Globus pallidus (tissue), 1 donor: Measurements from ENCODE around the gene STRIP1.
"Not testable (repeated sequence)": the region's sequence is repeated elsewhere in the genome, so short reads cannot be mapped to it uniquely, and the experiment has no call there.

Source experiments
- DNase-seq: peaks from one replicate; pipeline ENCODE4 v3.0.0-alpha.2; 2015; ENCODE audit warnings: low spot score

The STRIP1 gene

GRCh38 chr1:110007046-110007830, 27.2 kb upstream of the STRIP1 start:
- no peak for DNase-seq

GRCh38 chr1:110008971-110009565, 25.4 kb upstream of the STRIP1 start:
- no peak for DNase-seq

- DNase-seq = peak; percentile 65
Measured at GRCh38 chr1:110011527-110012041, 22.8 kb upstream of the STRIP1 start.

DNA sequence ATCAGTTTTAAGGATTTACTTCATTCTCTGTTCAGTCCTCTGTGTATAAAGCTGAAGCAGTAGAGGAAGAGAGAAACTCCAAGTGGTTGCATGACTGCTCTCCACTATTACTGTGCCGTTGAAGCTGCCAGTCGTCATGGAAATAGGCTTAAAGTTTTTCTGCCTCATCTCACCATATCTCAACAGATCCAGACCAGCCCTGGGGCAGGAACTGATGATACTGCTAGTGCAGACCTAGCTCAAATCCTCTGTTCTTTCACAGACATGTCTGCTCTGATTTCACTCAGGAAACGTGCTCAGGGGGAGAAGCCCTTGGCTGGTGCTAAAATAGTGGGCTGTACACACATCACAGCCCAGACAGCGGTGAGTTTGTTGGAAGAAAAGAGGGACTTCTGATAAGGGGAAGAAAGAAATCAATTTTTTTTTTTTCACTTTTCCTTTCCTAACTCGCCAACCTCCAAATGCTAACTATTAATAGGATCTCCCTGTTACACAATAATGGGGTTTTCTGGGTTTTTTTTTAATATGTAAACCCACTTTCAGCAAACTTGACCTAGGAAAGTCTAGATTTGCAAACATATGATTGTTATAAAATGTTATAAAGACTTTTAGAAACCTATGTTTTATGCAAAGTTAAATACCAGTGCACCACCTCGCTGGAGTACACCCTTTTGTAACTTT, 22.2 kb upstream of the STRIP1 start:
- DNase-seq = no peak

- DNase-seq = no peak
Measured at GRCh38 chr1:110017792-110018191, 16.6 kb upstream of the STRIP1 start.

- DNase-seq = no peak
Measured at GRCh38 chr1:110018396-110018795, 16.0 kb upstream of the STRIP1 start.

- DNase-seq = no peak
Measured at GRCh38 chr1:110019770-110020169, 14.7 kb upstream of the STRIP1 start.

- DNase-seq = no peak
Measured at GRCh38 chr1:110021285-110021684, 13.1 kb upstream of the STRIP1 start.

DNA sequence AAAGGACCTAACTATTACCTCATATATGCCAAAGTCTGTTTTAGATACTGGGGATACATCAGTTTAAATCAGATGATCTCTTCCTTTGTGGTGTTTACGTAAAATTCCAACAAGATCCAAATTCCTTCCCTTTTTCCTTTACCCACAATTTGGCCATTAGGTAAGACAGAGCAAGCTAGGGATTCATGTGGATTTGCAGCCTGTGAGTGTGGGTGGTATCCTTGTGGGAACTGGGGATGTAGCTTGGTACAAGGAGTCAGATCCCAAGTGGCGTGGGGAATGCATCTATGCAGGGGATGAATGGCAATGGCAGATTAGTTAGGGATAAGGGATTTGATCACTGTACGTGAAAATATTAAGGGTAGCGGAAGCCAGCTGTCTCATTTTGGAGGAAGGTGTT, 9.8 kb upstream of the STRIP1 start:
- DNase-seq = no peak

- DNase-seq = not testable (repeated sequence)
Measured at GRCh38 chr1:110030687-110031086, 3.7 kb upstream of the STRIP1 start.

- no peak for DNase-seq
Measured at GRCh38 chr1:110032327-110032726, 2.1 kb upstream of the STRIP1 start.

DNA sequence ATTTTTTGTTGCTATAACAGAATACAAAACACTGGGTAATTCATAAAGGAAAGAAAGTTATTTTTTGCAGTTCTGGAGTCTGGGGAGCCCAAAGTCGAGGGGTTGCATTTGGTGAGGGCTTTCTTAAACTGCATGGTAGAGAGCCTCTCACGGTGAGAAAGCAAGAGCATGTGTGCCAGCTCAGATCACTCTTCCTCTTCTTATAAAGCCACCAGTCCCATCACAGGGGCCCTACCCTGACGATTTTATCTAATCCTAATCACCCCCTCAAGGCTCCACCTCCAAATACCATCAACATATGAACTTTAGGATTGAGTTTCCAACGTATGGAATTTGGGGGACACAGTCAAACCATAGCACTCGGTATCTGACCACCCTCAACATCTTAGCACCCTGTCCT, 1.0 kb upstream of the STRIP1 start:
- DNase-seq = no peak

DNA sequence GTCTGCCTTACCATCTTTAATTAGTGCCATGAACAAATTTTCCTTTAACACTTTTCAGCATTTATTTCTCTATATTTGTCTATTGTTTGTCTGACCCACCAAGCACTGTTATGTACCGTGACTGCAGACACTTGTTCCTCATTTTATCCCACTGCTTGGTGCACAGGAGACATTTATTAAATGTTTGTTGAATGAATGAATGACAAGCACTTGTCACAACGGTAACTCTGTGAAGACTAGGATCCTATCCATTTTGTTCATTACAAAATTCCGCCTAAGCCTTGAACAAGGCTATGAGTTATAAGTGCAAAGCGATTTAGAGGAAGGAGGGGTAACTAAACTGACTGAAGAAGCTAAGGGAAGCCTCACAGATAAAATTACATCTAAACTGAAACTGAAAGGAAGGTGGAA, 379 bp upstream of the STRIP1 start:
- no peak for DNase-seq

DNA sequence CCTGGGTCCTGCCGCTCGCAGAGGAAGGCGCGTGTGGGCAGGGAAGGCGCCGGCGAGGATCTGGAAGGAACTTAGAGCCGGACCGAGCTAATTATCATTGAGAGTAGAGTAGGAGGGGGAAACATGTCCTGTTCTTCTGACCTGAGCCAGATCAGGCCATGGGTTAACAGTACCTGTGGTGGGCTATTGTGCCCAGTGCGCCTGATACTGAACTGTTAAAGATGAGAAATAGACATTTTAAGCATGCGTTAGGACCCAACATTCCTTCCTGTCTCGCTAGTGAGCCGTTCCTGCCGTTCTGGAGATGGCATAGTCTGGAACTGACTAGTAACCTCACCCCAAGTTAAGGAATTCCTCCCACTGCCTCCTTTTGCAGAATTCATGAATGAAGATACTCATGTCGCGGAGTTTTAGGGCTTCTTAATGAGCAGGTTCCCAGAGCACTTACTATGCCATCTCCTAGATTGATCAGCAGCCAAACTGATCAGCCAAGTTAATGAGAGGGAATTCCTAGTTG, 870 bp downstream of the STRIP1 start:
- no peak for DNase-seq

DNA sequence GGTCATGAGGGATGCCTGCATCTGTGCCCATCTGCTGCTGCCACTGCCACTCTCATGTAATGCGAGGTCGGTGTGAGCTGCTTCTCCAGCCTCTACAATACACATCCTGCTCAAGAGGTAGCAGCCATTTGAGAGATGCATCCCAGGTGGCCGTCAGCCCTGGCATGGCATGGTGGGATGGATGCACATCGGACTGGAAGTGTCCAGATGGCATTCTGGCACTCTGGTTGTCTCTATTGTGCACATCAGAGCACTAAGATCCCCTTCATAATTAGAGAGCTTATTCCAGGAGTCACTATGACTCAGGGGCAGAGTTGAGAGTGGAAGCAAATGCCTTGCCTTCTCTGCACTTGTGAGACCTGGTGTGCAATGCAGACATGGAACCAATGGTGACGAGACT, 3.8 kb downstream of the STRIP1 start:
- DNase-seq = no peak

DNA sequence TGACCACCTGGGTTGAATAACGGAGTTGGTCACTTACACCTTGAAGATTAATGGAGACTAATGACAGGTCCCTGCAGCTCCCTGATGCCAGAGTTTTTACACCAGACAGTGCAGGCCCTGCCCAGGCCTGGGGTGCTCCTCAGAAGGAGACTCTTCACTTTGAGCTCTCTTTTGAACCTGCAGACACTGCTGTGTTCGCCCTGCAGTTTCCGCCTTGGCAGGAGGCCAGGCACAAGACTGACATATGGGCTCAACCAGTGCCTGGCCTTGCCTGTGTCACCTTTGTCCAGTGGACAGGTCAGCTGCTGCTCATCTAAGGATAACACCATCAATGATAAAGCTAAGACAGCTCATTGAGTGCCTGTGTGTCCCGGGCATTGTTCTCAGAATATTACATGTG, 5.2 kb downstream of the STRIP1 start:
- no peak for DNase-seq

GRCh38 chr1:110040548-110040947, 6.1 kb downstream of the STRIP1 start:
- no peak for DNase-seq

GRCh38 chr1:110043016-110043415, 8.6 kb downstream of the STRIP1 start:
- DNase-seq = no peak

DNA sequence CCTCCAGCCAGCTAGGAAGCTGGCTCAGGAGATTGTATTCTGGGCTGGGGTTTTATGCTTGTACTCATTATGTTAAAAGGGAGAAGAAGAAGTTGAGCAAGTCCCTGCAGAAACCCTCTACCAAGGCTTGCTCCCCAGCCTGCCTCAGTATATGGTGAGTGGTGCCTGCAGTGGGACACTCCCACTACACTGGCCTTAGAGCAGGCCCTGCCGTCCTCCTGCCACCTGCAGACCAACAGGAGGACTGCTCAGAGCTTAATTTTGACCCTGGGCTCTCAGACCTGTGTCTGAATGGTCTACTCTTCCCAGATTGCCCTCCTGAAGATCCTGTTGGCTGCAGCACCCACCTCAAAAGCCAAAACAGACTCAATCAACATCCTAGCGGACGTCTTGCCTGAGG, 13.0 kb downstream of the STRIP1 start:
- DNase-seq = no peak

DNA sequence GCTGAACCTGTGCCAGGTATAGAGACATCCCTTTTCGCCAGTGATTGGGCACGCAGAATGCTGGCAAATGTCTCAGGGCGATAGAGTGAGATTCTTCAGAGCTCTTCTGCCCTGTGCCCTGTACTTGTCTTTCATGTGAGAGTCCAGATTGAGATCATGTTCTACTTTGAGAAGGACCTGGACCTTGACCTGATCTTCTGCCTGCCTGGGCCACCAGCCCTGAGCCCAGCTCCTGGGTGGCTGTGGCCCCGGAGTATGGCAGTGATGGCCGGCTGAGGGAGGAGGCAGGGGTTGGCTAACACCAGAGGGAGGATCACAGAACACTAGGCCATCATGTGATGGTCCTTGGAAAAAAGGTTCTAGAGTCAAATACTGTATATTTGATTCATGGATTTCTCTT, 13.8 kb downstream of the STRIP1 start:
- DNase-seq = no peak

DNA sequence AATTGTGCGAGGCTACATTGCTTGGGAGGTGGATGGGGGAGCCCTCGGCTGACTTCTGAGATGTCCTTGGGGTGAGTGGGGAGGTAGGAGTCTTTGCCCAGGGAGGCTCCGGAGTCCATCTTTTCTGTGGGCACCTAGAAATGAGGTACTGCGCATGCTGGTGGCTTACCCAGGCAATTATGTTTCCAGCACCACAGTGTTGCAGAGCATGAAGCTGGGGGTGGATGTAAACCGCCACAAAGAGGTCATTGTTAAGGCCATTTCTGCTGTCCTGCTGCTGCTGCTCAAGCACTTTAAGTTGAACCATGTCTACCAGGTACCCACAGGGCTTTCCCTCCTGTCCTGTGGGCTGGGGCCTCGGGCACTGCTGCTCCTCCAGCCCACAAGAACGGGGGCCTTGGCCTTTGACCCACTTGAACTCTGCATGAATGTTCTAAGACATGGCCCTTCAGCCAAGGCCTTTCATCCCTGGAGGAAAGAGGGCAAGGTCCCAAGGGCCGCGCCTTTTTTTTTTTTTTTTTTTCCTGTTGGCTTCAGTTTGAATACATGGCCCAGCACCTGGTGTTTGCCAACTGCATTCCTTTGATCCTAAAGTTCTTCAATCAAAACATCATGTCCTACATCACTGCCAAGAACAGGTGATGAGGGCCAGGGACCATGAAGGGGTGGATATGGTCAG, 14.6 kb downstream of the STRIP1 start:
- peak; percentile 84 for DNase-seq
